K562 (cell line): ENCODE measurements around the gene CHTOP. TPM values are rescaled to one million over a fixed set of nuclear protein-coding genes. Genes with fewer than 3 reads are reported as not detected.

Experiments used
- ATF2 ChIP-seq: sonication (generic); formaldehyde crosslinking; IDR thresholded peaks from 2 replicates; pipeline ENCODE4 v1.8.1; 2022; ENCODE audit warnings: missing genetic modification reagents
- ATF6 ChIP-seq: sonication (generic); formaldehyde crosslinking; IDR thresholded peaks from 2 replicates; pipeline ENCODE4 v1.4.0; 2020; ENCODE audit warnings: mild to moderate bottlenecking, missing genetic modification reagents
- CBX1 ChIP-seq: sonication (generic); IDR thresholded peaks from 2 replicates; pipeline ENCODE4 v1.6.1; 2016; ENCODE audit warnings: antibody characterized with exemption, low read depth, mild to moderate bottlenecking
- EP300 ChIP-seq: IDR thresholded peaks from 2 replicates; pipeline ENCODE4 v1.6.1; 2012; ENCODE audit warnings: low read length, improper control_type of control experiment
- RBBP5 ChIP-seq: fragments of 200-600 bp; sonication (generic); IDR thresholded peaks from 2 replicates; pipeline ENCODE4 v1.6.1; 2012; ENCODE audit warnings: borderline replicate concordance, mild to moderate bottlenecking, low read length, control low read depth, inconsistent platforms; ENCODE audit not compliant: insufficient read depth, poor library complexity, severe bottlenecking
- TSHZ1 ChIP-seq: fragments of 250-450 bp; sonication (Bioruptor Pico); IDR thresholded peaks from 2 replicates; pipeline ENCODE4 v1.4.0; 2020; ENCODE audit warnings: mild to moderate bottlenecking, moderate library complexity
- ZNF134 ChIP-seq: fragments of 250-450 bp; sonication (Bioruptor Pico); conservative IDR thresholded peaks from 2 replicates; pipeline ENCODE4 v1.4.0; 2020
- ZNF407 ChIP-seq: fragments of 450-650 bp; IDR thresholded peaks from 2 replicates; pipeline ENCODE4 v1.6.1; 2016; ENCODE audit warnings: low read depth
- polyA plus RNA-seq, 8 experiments: library from polyadenylated mRNA; depleted of rRNA in 4 of 8; stranded (reverse) in 5 of 8; unstranded in 3 of 8; fragments of >200 nt; fragmentation: Nextera tagmentation in 2 of 8; fragmentation: Illumina TruSeq in 1 of 8; extraction: Ambion mirVana in 2 of 8; extraction: Trizol in 1 of 8; gene quantifications; 2 replicates each; pipeline versions ENCODE4 v1.2.1 to v1.2.3, GENCODE V29; 2011 to 2014; ENCODE audit warnings: inconsistent platforms in 1 of 8, missing spikeins in 1 of 8
- total RNA-seq, 7 experiments: library from RNA; depleted of rRNA in 6 of 7; stranded (reverse); fragments of >200 nt in 6 of 7; fragmentation: Illumina TruSeq in 2 of 7; extraction: Trizol in 2 of 7; gene quantifications; 2 replicates each; pipeline versions ENCODE4 v1.2.1 to v1.2.3, GENCODE V29; 2011 to 2021; ENCODE audit warnings: low replicate concordance in 1 of 7

Gene CHTOP
- total and polyA plus RNA-seq, 9 of the 15 experiments (the other 6 are each of a cell fraction or from before 2014, with no cell fraction given), result 10.2 to 91.8 (median 60.8) TPM

GRCh38 chr1:153658400-153659174 is 24.7 kb downstream of the CHTOP start, which contains the start of gene SNAPIN (continued):
- TF ChIP-seq TSHZ1 (CRISPR knock-in tag) (no peak), ATF2 (CRISPR knock-in tag) (no peak), RBBP5 (peak; percentile 99), ZNF134 (no peak), CBX1 (no peak; the same call in 1 of the 2 replicates), ZNF407 (no peak), EP300 (no peak), ATF6 (no peak)
